ENCODE measurements around the gene MRPS27. TPM values are rescaled to one million over a fixed set of nuclear protein-coding genes. Genes with fewer than 3 reads are reported as not detected.

Gene MRPS27
- total RNA-seq, 3 donors from 2014 or later, result 83.4 to 107 (median 88.1) TPM

DNA sequence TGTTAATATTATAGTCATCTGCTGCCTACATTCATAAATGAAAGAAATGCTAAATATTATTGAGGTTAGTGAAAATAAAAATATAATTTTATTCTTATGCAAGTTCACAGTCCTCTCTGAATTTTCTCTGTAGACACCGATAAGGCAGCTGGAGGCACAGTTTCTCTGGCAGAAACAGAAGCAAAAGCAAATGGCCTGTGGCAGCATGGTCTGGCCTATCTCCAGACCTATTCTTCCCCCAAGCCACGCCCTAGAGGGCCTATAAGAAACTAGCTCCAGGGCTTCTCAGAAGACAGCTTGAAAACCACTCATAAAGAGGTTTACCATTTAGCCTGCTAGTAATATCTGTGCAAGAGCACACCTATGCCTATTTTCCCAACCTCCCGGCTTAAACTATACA, 28.4 kb downstream of the MRPS27 start:
- Mint-ChIP-seq H3K9me3 (no peaks in the 10 kb centered on the region), H3K36me3 (ENCODE audit: insufficient read depth) (peaks cover 43% of the 10 kb centered on the region), H3K4me1 (ENCODE audit: low read depth) (peaks cover 5% of the 10 kb centered on the region), H3K27me3 (ENCODE audit: low read depth) (no peaks in the 10 kb centered on the region), H3K4me3 (no peak overlapping the region)
- ATAC-seq (no peak), DNase-seq (no peak)

DNA sequence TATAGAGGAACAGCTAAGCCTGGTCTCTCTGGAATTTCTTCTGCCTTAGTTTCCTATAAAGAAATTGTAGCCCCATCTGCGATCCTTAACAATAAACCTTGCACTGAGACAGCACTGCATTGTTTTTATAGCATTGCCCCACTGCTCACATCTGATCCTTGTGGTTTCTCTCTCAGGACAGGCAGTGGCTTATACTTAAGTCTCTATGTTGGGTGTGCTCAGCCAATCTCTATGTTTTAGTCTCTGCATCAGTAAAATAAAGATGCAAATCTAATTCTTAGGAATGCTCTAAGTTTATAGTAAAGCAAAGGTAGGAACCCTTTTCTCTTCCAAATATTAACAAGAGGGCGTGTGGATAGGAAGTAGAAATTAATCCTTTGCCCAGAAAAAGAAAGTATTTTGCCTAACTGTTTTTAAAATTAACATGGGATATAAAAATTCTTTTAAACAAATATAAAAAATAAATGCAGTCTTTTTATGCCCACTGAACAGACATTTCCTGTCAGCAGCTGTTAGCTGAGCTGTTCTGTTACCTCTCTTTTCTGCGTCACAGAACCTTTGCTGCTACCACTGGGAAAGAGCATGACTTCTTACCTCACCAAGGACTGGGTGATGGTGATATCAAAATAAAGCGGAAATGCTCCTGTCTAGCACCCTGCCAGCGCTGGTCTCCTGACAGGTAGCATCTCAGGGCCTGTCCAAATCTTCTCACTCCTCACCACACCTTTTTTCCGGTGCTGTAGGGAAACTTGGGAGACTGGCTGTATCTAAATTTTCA, 29.5 kb downstream of the MRPS27 start:
- Mint-ChIP-seq H3K27me3 (ENCODE audit: low read depth) (no peaks in the 10 kb centered on the region), H3K4me3 (no peak overlapping the region), H3K36me3 (ENCODE audit: insufficient read depth) (peaks cover 45% of the 10 kb centered on the region), H3K9me3 (no peaks in the 10 kb centered on the region), H3K4me1 (ENCODE audit: low read depth) (peaks cover 3% of the 10 kb centered on the region)
- DNase-seq (no peak), ATAC-seq (no peak)

DNA sequence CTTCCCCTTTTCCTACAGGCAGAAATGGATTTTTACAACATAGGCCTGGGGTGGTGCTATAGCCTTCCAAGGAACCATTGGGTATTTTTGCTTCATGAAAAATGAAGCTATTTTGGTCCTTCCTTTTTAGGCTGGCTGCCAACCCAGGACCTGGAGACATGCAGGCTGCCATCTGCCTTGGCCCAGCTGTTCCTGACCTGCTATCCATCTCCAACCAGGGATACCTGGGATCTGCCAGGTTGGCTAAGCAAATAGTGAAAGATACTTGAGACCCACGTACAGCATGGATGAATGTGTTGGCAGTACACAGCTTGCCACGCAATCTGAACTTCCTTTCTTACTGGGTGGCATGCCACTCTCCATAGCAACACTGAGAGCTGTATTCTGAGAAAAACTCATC, 31.1 kb downstream of the MRPS27 start:
- Mint-ChIP-seq H3K9me3 (no peaks in the 10 kb centered on the region), H3K36me3 (ENCODE audit: insufficient read depth) (peaks cover 37% of the 10 kb centered on the region), H3K4me1 (ENCODE audit: low read depth) (no peaks in the 10 kb centered on the region)

DNA sequence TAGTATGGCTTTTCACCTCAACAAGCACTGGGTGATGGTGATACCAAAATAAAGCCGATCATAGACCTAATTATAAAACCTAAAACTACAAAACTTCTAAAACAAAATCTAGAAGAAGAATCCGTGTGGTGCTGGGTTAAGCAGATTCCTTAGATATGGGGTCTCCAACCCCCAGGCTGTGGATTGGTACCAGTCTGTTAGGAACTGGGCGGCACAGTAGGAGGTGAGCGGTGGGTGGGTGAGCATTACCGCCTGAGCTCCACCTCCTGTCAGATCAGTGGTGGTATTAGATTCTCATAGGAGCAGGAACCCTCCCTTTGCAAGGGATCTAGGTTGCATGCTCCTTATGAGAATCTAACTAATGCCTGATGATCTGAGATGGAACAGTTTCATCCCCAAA, 33.2 kb downstream of the MRPS27 start:
- DNase-seq (no peak), ATAC-seq (no peak)
- Mint-ChIP-seq H3K9me3 (no peaks in the 10 kb centered on the region), H3K36me3 (ENCODE audit: insufficient read depth) (peaks cover 36% of the 10 kb centered on the region), H3K27me3 (ENCODE audit: low read depth) (no peaks in the 10 kb centered on the region), H3K4me1 (ENCODE audit: low read depth) (no peaks in the 10 kb centered on the region), H3K4me3 (no peak overlapping the region)

More for the DNA sequence above, 31.1 kb downstream of the MRPS27 start:
- no peak for DNase-seq
- H3K4me3 Mint-ChIP-seq, result no peak overlapping the region
- ATAC-seq, result no peak
- H3K27me3 Mint-ChIP-seq (ENCODE audit: low read depth), result no peaks in the 10 kb centered on the region

DNA sequence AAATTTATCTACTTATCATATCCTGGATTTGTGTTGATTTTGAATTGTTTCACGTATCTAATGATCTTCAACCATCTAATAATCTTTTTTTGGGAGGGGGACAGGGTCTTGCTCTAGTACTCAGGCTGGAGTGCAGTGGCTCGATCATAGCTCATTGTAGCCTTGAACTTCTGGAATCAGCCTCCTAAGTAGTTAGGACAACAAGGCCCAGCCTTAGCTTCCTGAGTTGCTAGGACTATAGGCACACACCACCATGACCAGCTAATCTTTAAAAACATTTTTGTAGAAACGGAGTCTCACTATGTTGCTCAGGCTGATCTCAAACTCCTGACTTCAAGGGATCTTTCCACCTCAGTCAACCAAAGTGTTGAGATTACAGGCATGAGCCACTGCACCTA, 34.6 kb downstream of the MRPS27 start:
- H3K4me1 Mint-ChIP-seq (ENCODE audit: low read depth), result no peaks in the 10 kb centered on the region
- ATAC-seq (no peak), DNase-seq (no peak)
- H3K9me3 Mint-ChIP-seq, result no peaks in the 10 kb centered on the region
- H3K27me3 Mint-ChIP-seq (ENCODE audit: low read depth), result no peaks in the 10 kb centered on the region
- H3K4me3 Mint-ChIP-seq, result no peak overlapping the region
- peaks cover 39% of the 10 kb centered on the region for H3K36me3 Mint-ChIP-seq (ENCODE audit: insufficient read depth)

DNA sequence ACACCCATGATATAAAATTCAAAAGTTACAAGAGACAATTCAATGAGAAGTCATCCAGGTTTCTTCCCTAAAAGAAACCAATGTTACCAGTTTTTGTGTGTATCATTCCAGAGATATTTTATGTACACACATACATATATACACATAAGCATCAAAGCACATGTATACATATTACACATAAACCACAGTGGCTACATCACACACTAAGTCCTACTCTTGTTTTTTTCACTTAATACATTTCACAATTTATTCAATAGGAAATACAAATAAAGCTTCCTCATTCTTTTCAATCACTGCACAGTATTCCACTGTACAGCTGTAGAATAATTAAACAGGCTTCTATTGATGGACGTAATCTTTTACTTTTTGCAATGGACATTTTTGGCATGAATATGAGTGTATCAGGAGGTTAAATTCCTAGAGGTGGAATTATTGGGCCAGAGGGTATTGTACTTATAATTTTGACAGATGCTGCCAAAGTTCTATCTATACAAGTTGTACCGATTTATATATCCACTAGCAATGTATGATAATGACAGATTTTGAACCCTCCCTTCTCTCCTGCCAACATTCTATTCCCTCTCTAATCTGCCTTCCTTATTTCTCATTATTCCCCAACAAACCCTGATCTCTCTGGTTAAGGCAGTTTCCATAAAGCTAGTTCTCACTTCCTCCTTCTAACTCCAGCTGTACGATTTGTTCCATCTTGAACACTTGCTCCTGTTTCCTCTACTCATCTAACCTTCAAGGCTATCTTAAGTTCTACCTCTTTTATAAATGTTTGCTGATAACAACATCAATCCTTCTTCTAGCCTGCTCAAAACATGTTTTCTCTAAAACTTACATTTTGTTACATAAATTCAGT, 35.2 kb downstream of the MRPS27 start:
- no peak overlapping the region for H3K4me3 Mint-ChIP-seq
- H3K27me3 Mint-ChIP-seq (ENCODE audit: low read depth), result no peaks in the 10 kb centered on the region
- H3K4me1 Mint-ChIP-seq (ENCODE audit: low read depth), result no peaks in the 10 kb centered on the region
- DNase-seq (no peak), ATAC-seq (no peak)
- H3K36me3 Mint-ChIP-seq (ENCODE audit: insufficient read depth), result peaks cover 37% of the 10 kb centered on the region
- H3K9me3 Mint-ChIP-seq, result no peaks in the 10 kb centered on the region

DNA sequence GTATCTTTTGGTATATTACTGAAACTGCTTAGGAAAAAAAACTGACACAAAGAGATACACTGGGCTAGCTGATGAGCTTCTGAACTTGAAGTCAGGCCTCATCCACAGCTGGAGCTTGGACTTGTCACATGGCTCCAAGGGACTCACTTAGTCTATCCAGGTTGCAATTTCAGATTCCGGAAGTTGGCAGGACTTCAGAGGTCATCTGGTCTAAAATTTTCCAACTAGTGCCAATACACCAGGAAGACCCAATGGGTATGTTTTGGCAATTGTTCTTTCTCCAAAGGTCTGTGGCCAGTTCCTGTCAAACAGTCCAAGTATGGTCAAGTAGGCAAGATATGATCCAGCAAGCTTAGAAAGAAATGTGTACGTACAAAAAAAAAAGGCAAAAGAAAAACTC, 36.7 kb downstream of the MRPS27 start:
- Mint-ChIP-seq H3K4me1 (ENCODE audit: low read depth) (no peaks in the 10 kb centered on the region), H3K36me3 (ENCODE audit: insufficient read depth) (peaks cover 41% of the 10 kb centered on the region), H3K9me3 (no peaks in the 10 kb centered on the region), H3K27me3 (ENCODE audit: low read depth) (no peaks in the 10 kb centered on the region), H3K4me3 (no peak overlapping the region)
- DNase-seq, result no peak
- ATAC-seq, result no peak

DNA sequence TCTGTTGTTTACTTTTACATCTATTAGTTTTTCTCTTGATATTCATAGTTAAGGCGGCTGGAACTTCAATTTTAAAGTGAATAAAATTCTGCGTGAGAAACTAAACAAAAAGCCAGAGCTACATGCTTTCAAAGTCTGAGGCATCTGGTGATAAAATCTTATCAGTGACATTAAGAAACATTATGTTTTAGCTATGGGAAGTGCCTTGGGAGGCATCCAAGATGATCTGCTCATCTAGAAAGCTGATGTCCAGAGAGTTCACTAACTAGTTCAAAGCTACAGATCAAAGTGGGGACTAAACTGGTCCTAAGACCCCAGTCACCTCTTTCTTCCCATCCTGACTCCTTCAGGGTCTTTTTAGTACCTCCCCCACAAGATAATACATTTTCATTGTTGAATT, 37.2 kb downstream of the MRPS27 start:
- no peaks in the 10 kb centered on the region for H3K9me3 Mint-ChIP-seq
- ATAC-seq, result no peak
- no peak overlapping the region for H3K4me3 Mint-ChIP-seq
- DNase-seq, result no peak
- no peaks in the 10 kb centered on the region for H3K27me3 Mint-ChIP-seq (ENCODE audit: low read depth)
- H3K4me1 Mint-ChIP-seq (ENCODE audit: low read depth), result no peaks in the 10 kb centered on the region
- H3K36me3 Mint-ChIP-seq (ENCODE audit: insufficient read depth), result peaks cover 40% of the 10 kb centered on the region

DNA sequence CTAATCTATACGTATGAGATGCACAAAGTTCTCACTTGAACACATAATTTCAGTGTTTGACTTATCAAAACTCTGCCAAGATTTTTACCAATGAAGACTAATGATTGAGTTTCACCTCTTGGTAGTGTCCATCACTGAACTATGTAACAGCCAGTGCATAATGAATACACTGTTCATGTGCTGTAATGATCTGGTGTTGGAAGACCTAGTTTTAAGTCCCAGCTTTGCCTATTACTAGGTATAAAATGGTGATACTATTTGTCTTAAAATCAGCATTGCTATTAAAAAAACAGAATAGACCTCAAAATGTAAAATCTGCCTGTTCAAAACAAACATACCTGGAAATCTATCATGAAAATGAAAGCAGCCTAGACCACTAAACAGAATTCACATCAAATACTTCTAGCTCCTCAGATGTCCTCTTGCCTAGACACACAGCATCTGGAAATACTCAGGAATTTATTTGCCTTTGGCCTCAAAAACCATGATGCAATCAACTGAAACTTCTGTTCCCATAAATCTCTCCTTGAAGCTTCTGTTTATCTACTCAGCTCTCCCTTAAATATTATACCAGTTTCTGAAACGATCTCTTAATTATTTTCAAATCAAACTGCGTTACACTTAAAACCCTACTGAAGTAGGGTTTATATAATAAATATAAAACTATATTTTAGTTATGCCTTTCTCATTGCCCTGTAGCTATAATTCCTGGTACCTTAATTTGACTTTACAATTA, 38.1 kb downstream of the MRPS27 start:
- H3K9me3 Mint-ChIP-seq, result no peaks in the 10 kb centered on the region
- no peaks in the 10 kb centered on the region for H3K27me3 Mint-ChIP-seq (ENCODE audit: low read depth)
- H3K4me1 Mint-ChIP-seq (ENCODE audit: low read depth), result peaks cover 2% of the 10 kb centered on the region
- peaks cover 39% of the 10 kb centered on the region for H3K36me3 Mint-ChIP-seq (ENCODE audit: insufficient read depth)
- no peak for DNase-seq
- no peak for ATAC-seq
- H3K4me3 Mint-ChIP-seq, result no peak overlapping the region

DNA sequence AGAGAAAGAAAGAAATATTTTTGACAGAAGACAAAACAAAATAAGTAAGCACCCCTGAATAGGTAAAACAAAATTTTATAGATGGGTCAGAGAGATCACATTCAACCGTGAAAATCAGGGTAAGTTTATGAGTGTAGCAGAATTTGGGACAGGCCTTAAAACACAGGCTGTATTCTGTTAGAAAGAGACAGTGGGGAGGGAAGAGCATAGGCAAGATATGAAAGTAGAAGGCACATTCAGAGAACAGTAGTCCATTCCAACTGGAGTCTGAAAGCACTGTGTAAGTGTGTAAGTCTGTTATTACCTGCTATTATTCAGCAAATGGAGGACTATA, 38.6 kb downstream of the MRPS27 start:
- no peak for ATAC-seq
- no peaks in the 10 kb centered on the region for H3K27me3 Mint-ChIP-seq (ENCODE audit: low read depth)
- no peak overlapping the region for H3K4me3 Mint-ChIP-seq
- H3K9me3 Mint-ChIP-seq, result no peaks in the 10 kb centered on the region
- peaks cover 3% of the 10 kb centered on the region for H3K4me1 Mint-ChIP-seq (ENCODE audit: low read depth)
- DNase-seq, result no peak
- peaks cover 38% of the 10 kb centered on the region for H3K36me3 Mint-ChIP-seq (ENCODE audit: insufficient read depth)

DNA sequence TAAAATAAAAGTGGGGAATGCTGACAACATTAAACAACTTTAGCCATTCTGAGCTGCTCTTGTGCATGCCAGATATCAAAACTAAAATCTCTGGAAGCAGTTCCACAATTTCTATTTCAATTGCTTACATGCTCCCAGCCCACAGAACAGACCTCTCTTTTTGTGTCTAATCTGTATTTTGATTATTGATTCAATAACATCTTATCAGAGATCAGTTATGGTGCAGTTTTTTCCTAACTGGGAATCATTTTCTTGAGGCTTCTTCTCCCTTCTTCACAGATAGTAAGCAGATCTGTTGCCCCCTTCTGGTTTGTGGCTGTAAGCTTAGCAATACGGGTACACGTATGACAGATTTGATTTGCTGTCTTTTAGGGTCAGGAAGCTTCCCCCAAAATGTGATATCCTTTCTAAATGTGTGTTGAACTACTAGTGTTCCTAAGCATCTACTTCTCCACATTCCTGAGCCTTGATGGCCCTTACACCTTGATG, 39.4 kb downstream of the MRPS27 start:
- ATAC-seq, result no peak
- DNase-seq, result no peak
- H3K36me3 Mint-ChIP-seq (ENCODE audit: insufficient read depth), result peaks cover 40% of the 10 kb centered on the region

DNA sequence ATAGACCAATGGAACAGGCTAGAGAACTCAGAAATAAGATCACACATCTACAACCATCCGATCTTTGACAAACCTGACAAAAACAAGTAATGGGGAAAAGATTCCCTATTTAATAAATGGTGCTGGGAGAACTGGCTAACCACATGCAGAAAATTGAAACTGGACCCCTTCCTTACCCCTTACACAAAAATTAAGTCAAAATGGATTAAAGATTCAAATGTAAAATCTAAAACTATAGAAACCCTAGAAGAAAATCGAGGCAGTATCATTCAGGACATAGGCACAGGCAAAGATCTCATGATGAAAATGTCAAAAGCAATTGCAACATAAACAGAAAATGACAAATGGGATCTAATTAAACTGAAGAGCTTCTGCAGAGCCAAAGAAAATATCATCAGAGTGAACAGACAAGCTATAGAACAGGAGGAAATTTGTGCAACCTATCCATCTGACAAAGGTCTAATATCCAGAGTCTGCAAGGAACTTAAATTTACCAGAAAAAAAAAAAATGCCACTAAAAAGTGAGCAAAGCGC, 43.8 kb downstream of the MRPS27 start:
- H3K9me3 Mint-ChIP-seq, result no peaks in the 10 kb centered on the region
- no peaks in the 10 kb centered on the region for H3K27me3 Mint-ChIP-seq (ENCODE audit: low read depth)
- H3K36me3 Mint-ChIP-seq (ENCODE audit: insufficient read depth), result peaks cover 37% of the 10 kb centered on the region
- ATAC-seq (no peak), DNase-seq (no peak)
- H3K4me1 Mint-ChIP-seq (ENCODE audit: low read depth), result peaks cover 3% of the 10 kb centered on the region
- no peak overlapping the region for H3K4me3 Mint-ChIP-seq

More for the DNA sequence above, 39.4 kb downstream of the MRPS27 start:
- no peaks in the 10 kb centered on the region for H3K9me3 Mint-ChIP-seq
- H3K4me1 Mint-ChIP-seq (ENCODE audit: low read depth), result peaks cover 3% of the 10 kb centered on the region
- no peak overlapping the region for H3K4me3 Mint-ChIP-seq
- no peaks in the 10 kb centered on the region for H3K27me3 Mint-ChIP-seq (ENCODE audit: low read depth)

DNA sequence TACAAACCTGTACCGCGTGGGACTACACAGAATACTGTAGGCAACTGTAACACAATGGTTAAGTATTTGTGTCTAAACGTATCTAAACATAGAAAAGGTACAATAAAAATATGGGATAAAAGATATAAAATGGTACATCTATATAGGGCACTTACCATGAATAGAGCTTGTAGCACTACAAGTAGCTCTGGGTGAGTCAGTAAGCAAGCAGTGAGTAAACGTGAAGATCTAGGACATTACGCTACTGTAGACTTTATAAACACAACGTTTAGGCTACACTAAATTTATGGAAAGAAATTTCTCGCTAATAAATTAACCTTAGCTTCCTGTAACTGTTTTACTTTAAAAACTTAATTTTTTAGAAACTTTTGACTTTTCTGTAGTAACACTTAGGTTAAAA, 46.5 kb downstream of the MRPS27 start:
- Mint-ChIP-seq H3K9me3 (no peaks in the 10 kb centered on the region), H3K27me3 (ENCODE audit: low read depth) (no peaks in the 10 kb centered on the region), H3K36me3 (ENCODE audit: insufficient read depth) (peaks cover 29% of the 10 kb centered on the region), H3K4me3 (no peak overlapping the region), H3K4me1 (ENCODE audit: low read depth) (peaks cover 4% of the 10 kb centered on the region)
- DNase-seq (no peak), ATAC-seq (no peak)

DNA sequence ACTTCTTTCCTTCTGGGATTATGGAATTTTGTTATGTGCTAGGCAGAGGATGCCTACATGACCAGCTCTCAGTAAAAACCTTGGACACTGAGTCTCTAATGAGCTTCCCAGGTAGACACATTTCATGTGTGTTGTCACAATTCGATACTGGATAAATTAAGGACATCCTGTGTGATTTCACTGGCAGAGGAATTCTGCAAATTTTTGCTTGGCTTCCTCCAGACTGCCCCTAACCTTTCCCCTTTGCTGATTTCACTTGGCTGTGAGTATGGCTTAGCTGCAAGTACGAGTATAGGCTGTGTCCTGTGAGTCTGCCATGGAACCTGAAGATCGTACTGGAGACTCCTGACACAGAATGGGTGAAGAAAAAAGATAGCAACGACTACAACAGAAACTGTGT, 47.6 kb downstream of the MRPS27 start:
- H3K4me1 Mint-ChIP-seq (ENCODE audit: low read depth), result peaks cover 4% of the 10 kb centered on the region
- H3K4me3 Mint-ChIP-seq, result no peak overlapping the region
- ATAC-seq, result no peak
- no peaks in the 10 kb centered on the region for H3K27me3 Mint-ChIP-seq (ENCODE audit: low read depth)
- DNase-seq, result no peak
- H3K9me3 Mint-ChIP-seq, result no peaks in the 10 kb centered on the region
- peaks cover 25% of the 10 kb centered on the region for H3K36me3 Mint-ChIP-seq (ENCODE audit: insufficient read depth)

All from activated T-cell treated with anti-CD3 and anti-CD28 coated beads, Interleukin-2, amount 50 U/mL, for 4 hours (primary cell).